ENCODE measurements around the gene RBM39. TPM values are rescaled to one million over a fixed set of nuclear protein-coding genes. Genes with fewer than 3 reads are reported as not detected.
A peak's percentile ranks its signal among the peaks of the same experiment; 100 is the strongest.

Gene RBM39
- total and polyA plus RNA-seq, 2 of the 13 experiments (the other 11 are each of a cell fraction or from before 2014, with no cell fraction given) = 788 to 920 TPM

DNA sequence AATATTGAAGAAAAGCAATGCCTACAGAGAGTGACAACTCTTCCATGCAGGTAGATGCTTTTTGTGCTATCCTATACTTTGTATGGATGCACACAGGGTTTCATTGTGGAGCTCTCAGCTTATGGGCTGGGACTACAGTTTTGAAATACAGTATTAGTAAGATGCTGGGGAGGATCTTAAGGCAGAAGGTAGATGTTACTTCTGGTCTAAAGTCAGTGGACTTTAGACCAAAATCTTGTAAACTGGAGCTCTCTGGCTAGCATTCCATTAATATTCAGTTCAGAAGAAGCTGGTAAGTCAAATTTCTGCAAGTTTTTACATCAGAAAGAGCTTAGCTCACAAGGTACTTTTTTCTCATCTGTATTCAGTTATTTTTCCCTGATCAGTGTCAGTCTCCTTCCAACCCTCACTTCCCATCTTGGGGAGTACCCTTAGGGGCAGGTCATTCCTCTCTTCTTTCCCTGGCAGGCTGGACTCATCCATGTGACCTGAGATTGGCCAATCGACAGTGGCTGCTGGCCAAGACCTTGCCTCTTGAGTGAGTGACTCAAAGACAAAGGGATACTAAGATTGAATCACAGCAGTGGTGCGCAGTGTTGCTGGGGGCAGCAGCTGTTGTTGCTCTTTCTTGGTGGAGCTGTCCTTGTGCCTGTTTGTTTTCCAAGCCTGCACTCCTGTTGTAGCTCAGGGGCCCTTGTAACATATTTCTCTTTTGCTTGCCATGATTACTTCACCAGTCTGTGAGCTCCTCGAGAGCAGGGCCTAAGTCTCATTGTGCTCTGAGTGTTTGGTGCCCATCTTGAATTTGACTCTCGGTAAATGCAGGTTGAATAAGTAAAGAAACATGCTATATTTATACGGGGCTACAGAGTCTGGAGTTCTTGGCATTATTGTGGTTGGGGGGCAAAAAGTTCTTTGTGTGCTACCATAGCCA is 26.9 kb upstream of the RBM39 start (continued):
- TF ChIP-seq, protein P1, sequence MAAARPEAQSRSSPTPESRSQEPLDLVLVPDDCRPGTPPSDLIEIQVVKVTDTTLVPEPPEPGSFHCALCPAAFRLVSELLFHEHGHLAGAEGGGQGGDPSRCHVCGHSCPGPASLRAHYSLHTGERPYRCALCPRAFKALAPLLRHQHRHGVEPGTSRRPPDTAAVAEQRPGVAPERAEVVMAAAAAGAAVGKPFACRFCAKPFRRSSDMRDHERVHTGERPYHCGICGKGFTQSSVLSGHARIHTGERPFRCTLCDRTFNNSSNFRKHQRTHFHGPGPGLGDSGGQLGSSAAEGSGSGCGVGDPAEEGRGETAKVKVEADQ (CRISPR knock-in tag; IDR thresholded peaks at IDR 0.05; ENCODE audit: borderline replicate concordance) = no peak
- TF ChIP-seq SIX4 (CRISPR knock-in tag; IDR thresholded peaks at IDR 0.05) (no peak), ZNF460 (CRISPR knock-in tag; IDR thresholded peaks at IDR 0.05; ENCODE audit: borderline replicate concordance) (no peak), JUND (CRISPR knock-in tag; IDR thresholded peaks at IDR 0.05) (no peak), CEBPB (IDR thresholded peaks at IDR 0.05; ENCODE audit: borderline replicate concordance, low read depth, low read length) (peak; percentile 91), SMAD9 (CRISPR knock-in tag; IDR thresholded peaks at IDR 0.05) (no peak), ZNF510 (CRISPR knock-in tag; IDR thresholded peaks at IDR 0.05; ENCODE audit: low read depth) (no peak), AHR (CRISPR knock-in tag; IDR thresholded peaks at IDR 0.05) (peak; percentile 89; the same call in 1 of the 2 replicates), ZSCAN9 (CRISPR knock-in tag; IDR thresholded peaks at IDR 0.05; ENCODE audit: borderline replicate concordance) (peak; percentile 72), SRSF4 (IDR thresholded peaks at IDR 0.05; ENCODE audit: low read depth, low read length, poor library complexity, severe bottlenecking) (no peak), NPAS2 (CRISPR knock-in tag; IDR thresholded peaks at IDR 0.05; ENCODE audit: borderline replicate concordance) (no peak)
- TF ChIP-seq, protein P2, sequence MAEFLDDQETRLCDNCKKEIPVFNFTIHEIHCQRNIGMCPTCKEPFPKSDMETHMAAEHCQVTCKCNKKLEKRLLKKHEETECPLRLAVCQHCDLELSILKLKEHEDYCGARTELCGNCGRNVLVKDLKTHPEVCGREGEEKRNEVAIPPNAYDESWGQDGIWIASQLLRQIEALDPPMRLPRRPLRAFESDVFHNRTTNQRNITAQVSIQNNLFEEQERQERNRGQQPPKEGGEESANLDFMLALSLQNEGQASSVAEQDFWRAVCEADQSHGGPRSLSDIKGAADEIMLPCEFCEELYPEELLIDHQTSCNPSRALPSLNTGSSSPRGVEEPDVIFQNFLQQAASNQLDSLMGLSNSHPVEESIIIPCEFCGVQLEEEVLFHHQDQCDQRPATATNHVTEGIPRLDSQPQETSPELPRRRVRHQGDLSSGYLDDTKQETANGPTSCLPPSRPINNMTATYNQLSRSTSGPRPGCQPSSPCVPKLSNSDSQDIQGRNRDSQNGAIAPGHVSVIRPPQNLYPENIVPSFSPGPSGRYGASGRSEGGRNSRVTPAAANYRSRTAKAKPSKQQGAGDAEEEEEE (CRISPR knock-in tag; IDR thresholded peaks at IDR 0.05; ENCODE audit: borderline replicate concordance) = no peak
- TF ChIP-seq, protein P3, sequence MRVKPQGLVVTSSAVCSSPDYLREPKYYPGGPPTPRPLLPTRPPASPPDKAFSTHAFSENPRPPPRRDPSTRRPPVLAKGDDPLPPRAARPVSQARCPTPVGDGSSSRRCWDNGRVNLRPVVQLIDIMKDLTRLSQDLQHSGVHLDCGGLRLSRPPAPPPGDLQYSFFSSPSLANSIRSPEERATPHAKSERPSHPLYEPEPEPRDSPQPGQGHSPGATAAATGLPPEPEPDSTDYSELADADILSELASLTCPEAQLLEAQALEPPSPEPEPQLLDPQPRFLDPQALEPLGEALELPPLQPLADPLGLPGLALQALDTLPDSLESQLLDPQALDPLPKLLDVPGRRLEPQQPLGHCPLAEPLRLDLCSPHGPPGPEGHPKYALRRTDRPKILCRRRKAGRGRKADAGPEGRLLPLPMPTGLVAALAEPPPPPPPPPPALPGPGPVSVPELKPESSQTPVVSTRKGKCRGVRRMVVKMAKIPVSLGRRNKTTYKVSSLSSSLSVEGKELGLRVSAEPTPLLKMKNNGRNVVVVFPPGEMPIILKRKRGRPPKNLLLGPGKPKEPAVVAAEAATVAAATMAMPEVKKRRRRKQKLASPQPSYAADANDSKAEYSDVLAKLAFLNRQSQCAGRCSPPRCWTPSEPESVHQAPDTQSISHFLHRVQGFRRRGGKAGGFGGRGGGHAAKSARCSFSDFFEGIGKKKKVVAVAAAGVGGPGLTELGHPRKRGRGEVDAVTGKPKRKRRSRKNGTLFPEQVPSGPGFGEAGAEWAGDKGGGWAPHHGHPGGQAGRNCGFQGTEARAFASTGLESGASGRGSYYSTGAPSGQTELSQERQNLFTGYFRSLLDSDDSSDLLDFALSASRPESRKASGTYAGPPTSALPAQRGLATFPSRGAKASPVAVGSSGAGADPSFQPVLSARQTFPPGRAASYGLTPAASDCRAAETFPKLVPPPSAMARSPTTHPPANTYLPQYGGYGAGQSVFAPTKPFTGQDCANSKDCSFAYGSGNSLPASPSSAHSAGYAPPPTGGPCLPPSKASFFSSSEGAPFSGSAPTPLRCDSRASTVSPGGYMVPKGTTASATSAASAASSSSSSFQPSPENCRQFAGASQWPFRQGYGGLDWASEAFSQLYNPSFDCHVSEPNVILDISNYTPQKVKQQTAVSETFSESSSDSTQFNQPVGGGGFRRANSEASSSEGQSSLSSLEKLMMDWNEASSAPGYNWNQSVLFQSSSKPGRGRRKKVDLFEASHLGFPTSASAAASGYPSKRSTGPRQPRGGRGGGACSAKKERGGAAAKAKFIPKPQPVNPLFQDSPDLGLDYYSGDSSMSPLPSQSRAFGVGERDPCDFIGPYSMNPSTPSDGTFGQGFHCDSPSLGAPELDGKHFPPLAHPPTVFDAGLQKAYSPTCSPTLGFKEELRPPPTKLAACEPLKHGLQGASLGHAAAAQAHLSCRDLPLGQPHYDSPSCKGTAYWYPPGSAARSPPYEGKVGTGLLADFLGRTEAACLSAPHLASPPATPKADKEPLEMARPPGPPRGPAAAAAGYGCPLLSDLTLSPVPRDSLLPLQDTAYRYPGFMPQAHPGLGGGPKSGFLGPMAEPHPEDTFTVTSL (CRISPR knock-in tag; IDR thresholded peaks at IDR 0.05; ENCODE audit: borderline replicate concordance) = no peak
- TF ChIP-seq, protein P4, sequence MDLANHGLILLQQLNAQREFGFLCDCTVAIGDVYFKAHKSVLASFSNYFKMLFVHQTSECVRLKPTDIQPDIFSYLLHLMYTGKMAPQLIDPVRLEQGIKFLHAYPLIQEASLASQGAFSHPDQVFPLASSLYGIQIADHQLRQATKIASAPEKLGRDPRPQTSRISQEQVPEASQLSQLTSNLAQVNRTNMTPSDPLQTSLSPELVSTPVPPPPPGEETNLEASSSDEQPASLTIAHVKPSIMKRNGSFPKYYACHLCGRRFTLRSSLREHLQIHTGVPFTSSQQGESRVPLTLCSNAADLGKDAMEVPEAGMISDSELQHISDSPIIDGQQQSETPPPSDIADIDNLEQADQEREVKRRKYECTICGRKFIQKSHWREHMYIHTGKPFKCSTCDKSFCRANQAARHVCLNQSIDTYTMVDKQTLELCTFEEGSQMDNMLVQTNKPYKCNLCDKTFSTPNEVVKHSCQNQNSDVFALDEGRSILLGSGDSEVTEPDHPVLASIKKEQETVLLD (CRISPR knock-in tag; IDR thresholded peaks at IDR 0.05; ENCODE audit: low read depth) = no peak
- TF ChIP-seq, protein P5, sequence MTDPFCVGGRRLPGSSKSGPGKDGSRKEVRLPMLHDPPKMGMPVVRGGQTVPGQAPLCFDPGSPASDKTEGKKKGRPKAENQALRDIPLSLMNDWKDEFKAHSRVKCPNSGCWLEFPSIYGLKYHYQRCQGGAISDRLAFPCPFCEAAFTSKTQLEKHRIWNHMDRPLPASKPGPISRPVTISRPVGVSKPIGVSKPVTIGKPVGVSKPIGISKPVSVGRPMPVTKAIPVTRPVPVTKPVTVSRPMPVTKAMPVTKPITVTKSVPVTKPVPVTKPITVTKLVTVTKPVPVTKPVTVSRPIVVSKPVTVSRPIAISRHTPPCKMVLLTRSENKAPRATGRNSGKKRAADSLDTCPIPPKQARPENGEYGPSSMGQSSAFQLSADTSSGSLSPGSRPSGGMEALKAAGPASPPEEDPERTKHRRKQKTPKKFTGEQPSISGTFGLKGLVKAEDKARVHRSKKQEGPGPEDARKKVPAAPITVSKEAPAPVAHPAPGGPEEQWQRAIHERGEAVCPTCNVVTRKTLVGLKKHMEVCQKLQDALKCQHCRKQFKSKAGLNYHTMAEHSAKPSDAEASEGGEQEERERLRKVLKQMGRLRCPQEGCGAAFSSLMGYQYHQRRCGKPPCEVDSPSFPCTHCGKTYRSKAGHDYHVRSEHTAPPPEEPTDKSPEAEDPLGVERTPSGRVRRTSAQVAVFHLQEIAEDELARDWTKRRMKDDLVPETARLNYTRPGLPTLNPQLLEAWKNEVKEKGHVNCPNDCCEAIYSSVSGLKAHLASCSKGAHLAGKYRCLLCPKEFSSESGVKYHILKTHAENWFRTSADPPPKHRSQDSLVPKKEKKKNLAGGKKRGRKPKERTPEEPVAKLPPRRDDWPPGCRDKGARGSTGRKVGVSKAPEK (CRISPR knock-in tag; IDR thresholded peaks at IDR 0.05; ENCODE audit: borderline replicate concordance) = no peak
